DND-41 (cell line): ENCODE measurements around the gene TTC4.

Source experiments
- EZH2 ChIP-seq: IDR thresholded peaks from 3 replicates; pipeline ENCODE4 v1.6.1; 2012; ENCODE audit warnings: borderline replicate concordance, low read depth, mild to moderate bottlenecking, moderate library complexity, low read length, inconsistent platforms; ENCODE audit not compliant: severe bottlenecking
- TF ChIP-seq, protein P1 (sequence below): IDR thresholded peaks from 2 replicates; pipeline ENCODE4 v1.5.1; 2012; ENCODE audit warnings: borderline replicate concordance, low read length, moderate library complexity, mild to moderate bottlenecking; ENCODE audit not compliant: poor library complexity, severe bottlenecking; ENCODE audit errors: extremely low read depth

DNA sequence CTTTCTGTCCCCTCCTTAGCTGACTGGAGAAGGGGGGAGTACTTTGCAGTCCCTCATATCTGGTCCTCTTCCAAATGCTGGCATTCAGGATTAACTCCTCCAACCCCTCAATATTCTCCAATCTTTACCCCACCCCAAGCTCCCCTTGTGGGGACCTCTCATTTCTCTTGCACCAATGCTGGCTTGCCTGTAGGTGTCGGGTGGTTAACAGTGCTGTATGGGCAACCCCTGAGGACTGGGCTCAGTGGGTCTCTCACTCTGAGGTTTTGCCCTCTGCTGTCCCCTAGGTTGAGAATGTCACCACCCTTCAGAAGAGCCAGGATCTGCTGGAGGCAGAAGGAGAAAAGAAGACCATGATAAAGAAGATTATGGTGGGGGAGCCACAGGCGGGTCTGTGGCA, 47.1 kb upstream of the TTC4 start:
- TF ChIP-seq, protein P1, sequence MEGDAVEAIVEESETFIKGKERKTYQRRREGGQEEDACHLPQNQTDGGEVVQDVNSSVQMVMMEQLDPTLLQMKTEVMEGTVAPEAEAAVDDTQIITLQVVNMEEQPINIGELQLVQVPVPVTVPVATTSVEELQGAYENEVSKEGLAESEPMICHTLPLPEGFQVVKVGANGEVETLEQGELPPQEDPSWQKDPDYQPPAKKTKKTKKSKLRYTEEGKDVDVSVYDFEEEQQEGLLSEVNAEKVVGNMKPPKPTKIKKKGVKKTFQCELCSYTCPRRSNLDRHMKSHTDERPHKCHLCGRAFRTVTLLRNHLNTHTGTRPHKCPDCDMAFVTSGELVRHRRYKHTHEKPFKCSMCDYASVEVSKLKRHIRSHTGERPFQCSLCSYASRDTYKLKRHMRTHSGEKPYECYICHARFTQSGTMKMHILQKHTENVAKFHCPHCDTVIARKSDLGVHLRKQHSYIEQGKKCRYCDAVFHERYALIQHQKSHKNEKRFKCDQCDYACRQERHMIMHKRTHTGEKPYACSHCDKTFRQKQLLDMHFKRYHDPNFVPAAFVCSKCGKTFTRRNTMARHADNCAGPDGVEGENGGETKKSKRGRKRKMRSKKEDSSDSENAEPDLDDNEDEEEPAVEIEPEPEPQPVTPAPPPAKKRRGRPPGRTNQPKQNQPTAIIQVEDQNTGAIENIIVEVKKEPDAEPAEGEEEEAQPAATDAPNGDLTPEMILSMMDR, result no peak
- no peak for TF ChIP-seq EZH2
